Left lung (tissue), 10 donors: Measurements from ENCODE around the gene RETN. TPM values are rescaled to one million over a fixed set of nuclear protein-coding genes. Genes with fewer than 3 reads are reported as not detected.

Source experiments
- ATAC-seq: fragments of 200-7000 bp; cut with Tn5 transposase; one replicate; pipeline ENCODE4 v1.9.1; 2020; ENCODE audit warnings: moderate library complexity
- DNase-seq, 4 donors: peaks; one replicate each; pipeline ENCODE4 v3.0.0-alpha.2; 2013 to 2020
- H3K27ac ChIP-seq, 2 donors: fragments of 200-600 bp; sonication (generic) in 1 of 2; one replicate each; pipeline versions ENCODE4 v1.5.0 to v1.8.0; 2020 to 2021
- H3K27me3 ChIP-seq, 2 donors: fragments of 200-600 bp; sonication (generic) in 1 of 2; one replicate each; pipeline versions ENCODE4 v1.5.0 to v1.8.0; 2020 to 2021
- H3K36me3 ChIP-seq, 2 donors: fragments of 200-600 bp; sonication (generic) in 1 of 2; one replicate each; pipeline versions ENCODE4 v1.5.0 to v1.8.0; 2020 to 2021
- H3K4me1 ChIP-seq, 2 donors: fragments of 200-600 bp; one replicate each; pipeline ENCODE4 v1.8.0; 2021
- H3K4me3 ChIP-seq, 2 donors: fragments of 200-600 bp; sonication (generic) in 1 of 2; one replicate each; pipeline versions ENCODE4 v1.5.0 to v1.8.0; 2020 to 2021; ENCODE audit warnings: mild to moderate bottlenecking in 1 of 2
- H3K9me3 ChIP-seq, 2 donors: fragments of 200-600 bp; sonication (generic) in 1 of 2; one replicate each; pipeline versions ENCODE4 v1.5.0 to v1.8.0; 2020 to 2021
- intact Hi-C, 2 donors: fragments of 100-400 bp; cut with DNase I; formaldehyde crosslinking; loops; one replicate each; pipeline versions ENCODE4 v1.11.2 to v1.14.2; 2022
- polyA plus RNA-seq, 6 donors: library from polyadenylated mRNA; unstranded; fragments of 120-200 nt; gene quantifications; one replicate each; pipeline ENCODE4 v1.2.1, GENCODE V29; 2013; ENCODE audit not compliant: insufficient read length in 6 of 6
- total RNA-seq, 2 donors: library from RNA; stranded (reverse); fragmentation: NEBNext Ultra II Directional; extraction: Animal tissue kit (Norgen Biotek cat#: 25700); gene quantifications; one replicate each; pipeline ENCODE4 v1.2.1, GENCODE V29; 2021
- TF ChIP-seq, protein P1 (sequence below), 2 donors: fragments of 200-600 bp; sonication (generic) in 1 of 2; IDR thresholded peaks; one replicate each; pipeline versions ENCODE4 v1.5.0 to v1.8.0; 2021; ENCODE audit warnings: antibody characterized with exemption in 2 of 2
- donor health status: DM: no; HTN: yes; CAD: no.
- donor health status: DM: no; HTN: no; CAD: no.

Gene RETN
- total and polyA plus RNA-seq, 8 donors: 1.2 to 22.4 (median 2.3) TPM

DNA sequence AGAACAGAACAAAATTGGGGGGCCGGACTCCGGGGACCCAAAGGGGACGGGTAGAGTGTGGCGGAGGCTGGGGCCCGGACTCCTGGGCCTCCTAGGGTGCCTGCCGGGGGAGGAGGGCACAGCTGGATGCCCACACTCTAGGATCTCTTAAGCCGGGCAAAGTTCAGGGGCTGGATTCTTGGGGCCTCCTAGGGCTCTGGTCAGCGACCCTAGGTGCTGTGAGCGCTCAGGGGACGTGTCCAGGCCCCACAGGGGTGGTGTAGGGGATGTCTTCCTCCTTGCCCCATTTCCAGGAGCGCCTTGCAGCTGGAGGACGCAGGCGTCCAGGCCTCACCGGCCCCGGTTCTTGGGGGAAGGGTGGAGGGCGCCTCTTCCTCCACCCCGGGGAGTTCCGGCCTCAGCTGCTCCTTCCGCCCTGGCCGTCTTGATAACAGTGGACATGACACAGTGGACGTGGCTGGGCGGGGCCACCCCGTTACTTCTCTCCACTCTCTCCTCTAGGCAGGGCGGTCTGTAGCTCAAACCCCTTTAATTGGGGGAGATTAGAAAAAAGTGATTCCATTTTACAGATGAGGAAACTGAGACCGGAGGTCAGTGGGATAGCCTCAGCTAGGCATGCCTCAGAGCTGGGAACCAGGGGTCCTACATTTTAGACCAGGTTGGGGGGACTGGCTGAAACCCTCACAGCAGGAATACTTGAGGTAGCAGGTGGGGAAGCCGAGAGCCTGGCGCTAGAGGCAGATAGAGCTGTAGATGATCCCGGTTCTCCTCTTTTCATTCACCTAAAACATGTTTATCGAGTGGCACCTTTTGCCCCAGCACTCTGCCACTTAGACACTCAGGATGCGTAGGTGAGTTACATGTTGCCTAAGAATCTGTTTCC, 31.2 kb upstream of the RETN start:
- Histone ChIP-seq H3K36me3 (peaks cover 0 to 25% of the 10 kb centered on the region in 2 donors), H3K27ac (peak overlapping the region; percentile 86 to 95), H3K4me3 (peak overlapping the region; percentile 60 to 90), H3K9me3 (no peaks in the 10 kb centered on the region), H3K4me1 (peaks cover 0 to 27% of the 10 kb centered on the region in 2 donors), H3K27me3 (peaks cover 0 to 29% of the 10 kb centered on the region in 2 donors)
- intact Hi-C loops: no loop called here
- peak; percentile 79 for ATAC-seq
- DNase-seq: peak in 2 of 4 donors; percentile 75 to 95
- TF ChIP-seq, protein P1, sequence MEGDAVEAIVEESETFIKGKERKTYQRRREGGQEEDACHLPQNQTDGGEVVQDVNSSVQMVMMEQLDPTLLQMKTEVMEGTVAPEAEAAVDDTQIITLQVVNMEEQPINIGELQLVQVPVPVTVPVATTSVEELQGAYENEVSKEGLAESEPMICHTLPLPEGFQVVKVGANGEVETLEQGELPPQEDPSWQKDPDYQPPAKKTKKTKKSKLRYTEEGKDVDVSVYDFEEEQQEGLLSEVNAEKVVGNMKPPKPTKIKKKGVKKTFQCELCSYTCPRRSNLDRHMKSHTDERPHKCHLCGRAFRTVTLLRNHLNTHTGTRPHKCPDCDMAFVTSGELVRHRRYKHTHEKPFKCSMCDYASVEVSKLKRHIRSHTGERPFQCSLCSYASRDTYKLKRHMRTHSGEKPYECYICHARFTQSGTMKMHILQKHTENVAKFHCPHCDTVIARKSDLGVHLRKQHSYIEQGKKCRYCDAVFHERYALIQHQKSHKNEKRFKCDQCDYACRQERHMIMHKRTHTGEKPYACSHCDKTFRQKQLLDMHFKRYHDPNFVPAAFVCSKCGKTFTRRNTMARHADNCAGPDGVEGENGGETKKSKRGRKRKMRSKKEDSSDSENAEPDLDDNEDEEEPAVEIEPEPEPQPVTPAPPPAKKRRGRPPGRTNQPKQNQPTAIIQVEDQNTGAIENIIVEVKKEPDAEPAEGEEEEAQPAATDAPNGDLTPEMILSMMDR (IDR thresholded peaks at IDR 0.05): no peak

GRCh38 chr19:7638802-7639465, 29.9 kb upstream of the RETN start:
- Histone ChIP-seq H3K4me1 (peaks cover 0 to 27% of the 10 kb centered on the region in 2 donors), H3K27me3 (peaks cover 0 to 29% of the 10 kb centered on the region in 2 donors), H3K36me3 (peaks cover 0 to 25% of the 10 kb centered on the region in 2 donors), H3K27ac (no peak overlapping the region), H3K9me3 (no peaks in the 10 kb centered on the region), H3K4me3 (no peak overlapping the region)
- intact Hi-C loops: no loop called here
- TF ChIP-seq, protein P1 (IDR thresholded peaks at IDR 0.05): no peak
- DNase-seq: no peak
- ATAC-seq: no peak

DNA sequence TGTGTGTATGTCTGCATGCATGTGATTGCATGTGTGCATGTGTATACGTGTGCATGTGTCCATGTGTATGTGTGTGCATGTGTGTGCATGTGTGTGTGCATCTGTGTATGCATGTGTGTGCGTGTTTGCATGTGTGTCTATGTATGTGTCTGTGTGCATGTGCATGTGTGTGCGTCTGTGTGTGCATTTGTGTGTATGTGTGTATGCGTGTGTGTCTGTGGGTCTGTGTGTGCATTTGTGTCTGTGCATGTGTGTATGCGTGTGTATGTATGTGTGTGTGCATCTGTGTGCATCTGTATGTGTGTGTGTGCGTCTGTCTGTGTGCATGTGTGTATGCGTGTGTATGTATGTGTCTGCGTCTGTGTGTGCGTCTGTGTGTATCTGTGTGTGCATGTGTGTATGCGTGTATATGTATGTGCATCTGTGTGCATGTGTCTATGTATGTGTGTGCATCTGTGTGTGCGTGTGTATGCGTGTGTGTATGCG, 28.9 kb upstream of the RETN start:
- H3K4me3 ChIP-seq: no peak overlapping the region
- TF ChIP-seq, protein P1 (IDR thresholded peaks at IDR 0.05): no peak
- ATAC-seq (no peak), DNase-seq (no peak)
- intact Hi-C loops: no loop called here
- H3K36me3 ChIP-seq: peaks cover 0 to 33% of the 10 kb centered on the region in 2 donors
- no peaks in the 10 kb centered on the region for H3K9me3 ChIP-seq
- no peak overlapping the region for H3K27ac ChIP-seq
- H3K4me1 ChIP-seq: peaks cover 0 to 36% of the 10 kb centered on the region in 2 donors
- H3K27me3 ChIP-seq: peaks cover 0 to 29% of the 10 kb centered on the region in 2 donors

GRCh38 chr19:7640803-7641202, 28.0 kb upstream of the RETN start:
- Histone ChIP-seq H3K36me3 (peaks cover 0 to 37% of the 10 kb centered on the region in 2 donors), H3K27ac (no peak overlapping the region), H3K4me3 (no peak overlapping the region), H3K9me3 (no peaks in the 10 kb centered on the region), H3K4me1 (peaks cover 0 to 45% of the 10 kb centered on the region in 2 donors), H3K27me3 (peaks cover 0 to 23% of the 10 kb centered on the region in 2 donors)
- intact Hi-C loops: no loop called here
- TF ChIP-seq, protein P1 (IDR thresholded peaks at IDR 0.05): no peak
- no peak for ATAC-seq
- peak in 1 of 4 donors; percentile 63 for DNase-seq
